ENCODE data around the gene MYBBP1A.

MYBBP1A gene

DNA sequence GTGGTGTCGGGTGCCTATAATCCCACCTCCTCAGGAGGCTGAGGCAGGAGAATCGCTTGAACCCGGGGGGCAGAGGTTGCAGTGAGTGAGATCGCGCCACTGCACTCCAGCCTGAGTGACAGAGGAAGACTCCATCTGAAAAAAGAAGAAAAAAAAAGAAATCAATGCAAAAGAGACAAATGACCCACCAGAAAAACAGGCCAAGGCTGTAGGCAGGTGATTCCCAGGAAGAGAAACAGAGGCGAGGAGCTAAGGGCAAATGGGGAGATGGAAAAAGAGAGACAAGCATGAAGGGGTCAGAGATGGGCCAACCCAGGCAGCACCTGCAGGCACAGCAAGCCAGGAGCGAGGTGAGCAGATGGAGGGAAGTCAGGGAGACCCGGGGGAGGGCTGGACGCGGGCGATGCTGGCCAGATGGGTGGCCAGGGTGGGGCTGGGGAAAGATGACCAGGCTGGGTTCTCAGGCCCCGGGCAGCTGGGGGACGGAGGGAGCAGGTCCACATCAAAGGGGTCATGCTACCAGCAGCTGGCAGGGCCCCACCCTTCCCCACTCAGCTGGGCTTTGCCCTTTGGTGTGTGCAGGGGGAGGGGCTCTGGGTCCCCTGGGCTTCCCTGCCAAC is 25.5 kb downstream of the MYBBP1A start:
- 0 out of 2 replicates have a peak, but pooled peaks cover 2% of the 10 kb centered on the region for H3K4me1 ChIP-seq (ENCODE audit: control insufficient read depth, insufficient read depth, low read length)
- DNase-seq (ENCODE audit: low read depth, low spot score) = no peak
- H3K27me3 ChIP-seq (ENCODE audit: control insufficient read depth, insufficient read depth, low read length) = no peaks in the 10 kb centered on the region; the same call in 1 of the 2 replicates
- H3K9me3 ChIP-seq (ENCODE audit: control insufficient read depth, insufficient read depth, low read length) = no peaks in the 10 kb centered on the region
- no peaks in the 10 kb centered on the region for H3K36me3 ChIP-seq (ENCODE audit: control insufficient read depth, insufficient read depth, low read length)
- no CpG with 5 or more reads among the region's 13 CpGs for WGBS (ENCODE audit: insufficient coverage, insufficient read length)
- H3K27ac ChIP-seq (ENCODE audit: low read length) = no peak overlapping the region
- H3K4me3 ChIP-seq (ENCODE audit: low read length) = no peak overlapping the region

DNA sequence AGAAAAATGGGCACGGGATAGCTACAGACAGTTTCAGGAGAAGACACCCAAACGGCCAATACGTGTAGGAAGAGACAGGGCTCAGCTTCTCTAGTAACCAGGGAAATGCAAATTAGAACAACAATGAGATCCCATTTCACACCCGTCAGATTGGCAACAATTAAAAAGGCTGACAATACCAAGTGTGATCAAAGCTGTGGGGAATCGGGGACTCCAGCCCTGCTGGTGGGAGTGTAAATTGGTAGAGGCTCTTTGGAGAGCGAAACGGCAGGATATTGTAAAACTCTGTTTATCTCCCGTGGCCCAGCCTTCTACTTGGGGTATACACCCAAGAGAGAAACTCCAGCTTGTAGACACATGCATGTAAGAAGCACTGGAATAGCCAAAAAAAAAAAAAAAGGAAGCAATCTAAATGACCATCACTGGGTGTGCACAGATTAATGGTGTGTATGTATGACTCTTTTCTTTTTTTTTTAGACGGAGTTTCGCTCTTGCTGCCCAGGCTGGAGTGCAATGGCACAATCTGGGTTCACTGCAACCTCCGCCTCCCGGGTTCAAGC is 27.5 kb downstream of the MYBBP1A start:
- H3K36me3 ChIP-seq (ENCODE audit: control insufficient read depth, insufficient read depth, low read length) = no peaks in the 10 kb centered on the region
- H3K4me3 ChIP-seq (ENCODE audit: low read length) = no peak overlapping the region
- no peaks in the 10 kb centered on the region for H3K4me1 ChIP-seq (ENCODE audit: control insufficient read depth, insufficient read depth, low read length)
- no peak for DNase-seq (ENCODE audit: low read depth, low spot score)
- H3K9me3 ChIP-seq (ENCODE audit: control insufficient read depth, insufficient read depth, low read length) = no peaks in the 10 kb centered on the region
- no peak overlapping the region for H3K27ac ChIP-seq (ENCODE audit: low read length)
- H3K27me3 ChIP-seq (ENCODE audit: control insufficient read depth, insufficient read depth, low read length) = no peaks in the 10 kb centered on the region; the same call in 1 of the 2 replicates
- WGBS (ENCODE audit: insufficient coverage, insufficient read length) = no CpG with 5 or more reads among the region's 12 CpGs

- no peaks in the 10 kb centered on the region for H3K4me1 ChIP-seq (ENCODE audit: control insufficient read depth, insufficient read depth, low read length)
- no peak overlapping the region for H3K27ac ChIP-seq (ENCODE audit: low read length)
- no peak for DNase-seq (ENCODE audit: low read depth, low spot score)
- WGBS (ENCODE audit: insufficient coverage, insufficient read length) = no CpG with 5 or more reads among the region's 1 CpG
- H3K27me3 ChIP-seq (ENCODE audit: control insufficient read depth, insufficient read depth, low read length) = no peaks in the 10 kb centered on the region; the same call in 1 of the 2 replicates
- no peaks in the 10 kb centered on the region for H3K9me3 ChIP-seq (ENCODE audit: control insufficient read depth, insufficient read depth, low read length)
- H3K4me3 ChIP-seq (ENCODE audit: low read length) = no peak overlapping the region
- no peaks in the 10 kb centered on the region for H3K36me3 ChIP-seq (ENCODE audit: control insufficient read depth, insufficient read depth, low read length)
Observed at GRCh38 chr17:4527134-4527533, 28.1 kb downstream of the MYBBP1A start.

- no peaks in the 10 kb centered on the region for H3K4me1 ChIP-seq (ENCODE audit: control insufficient read depth, insufficient read depth, low read length)
- no peaks in the 10 kb centered on the region for H3K9me3 ChIP-seq (ENCODE audit: control insufficient read depth, insufficient read depth, low read length)
- H3K27me3 ChIP-seq (ENCODE audit: control insufficient read depth, insufficient read depth, low read length) = no peaks in the 10 kb centered on the region; the same call in 1 of the 2 replicates
- no CpG with 5 or more reads among the region's 11 CpGs for WGBS (ENCODE audit: insufficient coverage, insufficient read length)
- H3K27ac ChIP-seq (ENCODE audit: low read length) = no peak overlapping the region
- H3K36me3 ChIP-seq (ENCODE audit: control insufficient read depth, insufficient read depth, low read length) = no peaks in the 10 kb centered on the region
- DNase-seq (ENCODE audit: low read depth, low spot score) = no peak
- H3K4me3 ChIP-seq (ENCODE audit: low read length) = no peak overlapping the region
Observed at GRCh38 chr17:4525691-4526397, 29.3 kb downstream of the MYBBP1A start.

DNA sequence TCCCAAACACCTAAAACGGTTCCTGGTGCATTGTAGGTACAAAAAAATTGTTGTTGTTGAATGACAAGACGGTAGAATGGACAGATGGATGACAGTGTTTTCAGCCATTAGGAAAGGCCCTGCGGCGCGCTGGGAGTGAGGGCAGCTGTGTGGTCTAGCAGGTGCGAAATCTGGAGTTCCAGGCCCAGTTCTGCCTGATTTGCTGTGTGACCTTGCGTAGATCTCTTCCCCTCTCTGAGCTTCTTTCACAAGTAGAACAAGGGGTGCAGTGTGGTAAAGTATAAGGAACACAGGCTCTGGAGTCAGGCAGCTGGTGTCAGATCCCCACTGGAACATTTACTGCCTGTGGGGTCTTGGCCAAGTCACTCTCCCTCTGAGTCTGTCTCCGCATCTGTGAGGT is 31.2 kb downstream of the MYBBP1A start:
- no peak overlapping the region for H3K4me3 ChIP-seq (ENCODE audit: low read length)
- no CpG with 5 or more reads among the region's 8 CpGs for WGBS (ENCODE audit: insufficient coverage, insufficient read length)
- H3K27ac ChIP-seq (ENCODE audit: low read length) = no peak overlapping the region
- DNase-seq (ENCODE audit: low read depth, low spot score) = no peak
- no peaks in the 10 kb centered on the region; the same call in 1 of the 2 replicates for H3K27me3 ChIP-seq (ENCODE audit: control insufficient read depth, insufficient read depth, low read length)
- no peaks in the 10 kb centered on the region for H3K9me3 ChIP-seq (ENCODE audit: control insufficient read depth, insufficient read depth, low read length)
- H3K4me1 ChIP-seq (ENCODE audit: control insufficient read depth, insufficient read depth, low read length) = no peaks in the 10 kb centered on the region
- H3K36me3 ChIP-seq (ENCODE audit: control insufficient read depth, insufficient read depth, low read length) = no peaks in the 10 kb centered on the region

GRCh38 chr17:4522661-4523060 is 32.5 kb downstream of the MYBBP1A start:
- no peak overlapping the region for H3K27ac ChIP-seq (ENCODE audit: low read length)
- no peak overlapping the region for H3K4me3 ChIP-seq (ENCODE audit: low read length)
- H3K9me3 ChIP-seq (ENCODE audit: control insufficient read depth, insufficient read depth, low read length) = no peaks in the 10 kb centered on the region
- H3K27me3 ChIP-seq (ENCODE audit: control insufficient read depth, insufficient read depth, low read length) = no peaks in the 10 kb centered on the region; the same call in 1 of the 2 replicates
- H3K36me3 ChIP-seq (ENCODE audit: control insufficient read depth, insufficient read depth, low read length) = no peaks in the 10 kb centered on the region
- WGBS (ENCODE audit: insufficient coverage, insufficient read length) = no CpG with 5 or more reads among the region's 6 CpGs
- DNase-seq (ENCODE audit: low read depth, low spot score) = no peak
- no peaks in the 10 kb centered on the region for H3K4me1 ChIP-seq (ENCODE audit: control insufficient read depth, insufficient read depth, low read length)

GRCh38 chr17:4520894-4521600 is 34.1 kb downstream of the MYBBP1A start:
- Histone ChIP-seq H3K9me3 (ENCODE audit: control insufficient read depth, insufficient read depth, low read length) (no peaks in the 10 kb centered on the region), H3K4me1 (ENCODE audit: control insufficient read depth, insufficient read depth, low read length) (no peaks in the 10 kb centered on the region), H3K27me3 (ENCODE audit: control insufficient read depth, insufficient read depth, low read length) (no peaks in the 10 kb centered on the region; the same call in 1 of the 2 replicates), H3K4me3 (ENCODE audit: low read length) (no peak overlapping the region), H3K36me3 (ENCODE audit: control insufficient read depth, insufficient read depth, low read length) (no peaks in the 10 kb centered on the region), H3K27ac (ENCODE audit: low read length) (no peak overlapping the region)
- DNase-seq (ENCODE audit: low read depth, low spot score) = no peak
- no CpG with 5 or more reads among the region's 8 CpGs for WGBS (ENCODE audit: insufficient coverage, insufficient read length)

DNA sequence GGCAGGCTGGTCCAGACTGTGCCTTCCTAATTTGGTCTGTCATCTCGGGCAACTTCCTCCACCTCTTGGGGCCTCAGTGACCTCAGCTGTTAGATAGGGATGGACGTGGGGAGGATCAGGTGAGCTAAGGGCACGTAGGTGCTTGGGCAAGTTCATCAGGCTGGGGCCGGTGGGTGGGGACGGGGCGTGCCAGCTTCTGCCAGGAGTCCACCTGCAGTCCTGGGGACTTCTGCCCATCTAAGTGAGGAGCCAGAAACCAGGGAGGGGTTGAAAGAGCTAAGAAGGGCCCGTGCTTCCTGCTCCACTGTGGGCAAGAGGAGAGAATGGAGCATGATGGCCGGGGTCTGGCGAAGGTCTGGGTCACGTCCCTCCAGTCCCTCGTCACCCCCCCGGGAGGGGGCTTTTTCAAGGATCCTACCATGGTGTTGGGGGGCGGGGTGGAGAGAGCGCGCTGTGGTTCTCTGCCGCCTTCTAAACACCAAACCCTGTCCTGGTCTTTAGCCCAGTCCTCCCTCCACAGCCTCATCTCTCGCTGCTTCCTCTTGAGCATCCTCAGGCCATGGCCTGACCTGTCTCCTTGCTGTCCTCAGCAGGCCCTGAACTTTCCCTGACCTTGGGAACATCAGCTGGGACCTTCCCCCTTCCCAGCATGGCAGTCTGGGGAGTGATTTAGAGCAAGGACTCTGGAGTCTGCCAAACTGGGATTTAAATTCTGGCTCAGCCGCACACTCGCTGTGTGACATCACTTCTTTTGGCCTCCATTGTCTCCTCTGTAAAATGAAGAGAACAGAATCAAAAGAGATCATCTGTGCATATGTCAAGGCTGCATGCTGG is 34.9 kb downstream of the MYBBP1A start:
- H3K36me3 ChIP-seq (ENCODE audit: control insufficient read depth, insufficient read depth, low read length) = no peaks in the 10 kb centered on the region
- DNase-seq (ENCODE audit: low read depth, low spot score) = no peak
- no peaks in the 10 kb centered on the region for H3K9me3 ChIP-seq (ENCODE audit: control insufficient read depth, insufficient read depth, low read length)
- no peak overlapping the region for H3K27ac ChIP-seq (ENCODE audit: low read length)
- no peaks in the 10 kb centered on the region for H3K27me3 ChIP-seq (ENCODE audit: control insufficient read depth, insufficient read depth, low read length)
- no CpG with 5 or more reads among the region's 19 CpGs for WGBS (ENCODE audit: insufficient coverage, insufficient read length)
- H3K4me1 ChIP-seq (ENCODE audit: control insufficient read depth, insufficient read depth, low read length) = no peaks in the 10 kb centered on the region
- no peak overlapping the region for H3K4me3 ChIP-seq (ENCODE audit: low read length)

GRCh38 chr17:4519361-4519788 is 35.8 kb downstream of the MYBBP1A start:
- H3K9me3 ChIP-seq (ENCODE audit: control insufficient read depth, insufficient read depth, low read length) = no peaks in the 10 kb centered on the region
- no peak overlapping the region for H3K4me3 ChIP-seq (ENCODE audit: low read length)
- no peaks in the 10 kb centered on the region for H3K36me3 ChIP-seq (ENCODE audit: control insufficient read depth, insufficient read depth, low read length)
- no CpG with 5 or more reads among the region's 14 CpGs for WGBS (ENCODE audit: insufficient coverage, insufficient read length)
- peaks cover 2% of the 10 kb centered on the region; the same call in 1 of the 2 replicates for H3K4me1 ChIP-seq (ENCODE audit: control insufficient read depth, insufficient read depth, low read length)
- no peak for DNase-seq (ENCODE audit: low read depth, low spot score)
- no peaks in the 10 kb centered on the region for H3K27me3 ChIP-seq (ENCODE audit: control insufficient read depth, insufficient read depth, low read length)
- no peak overlapping the region for H3K27ac ChIP-seq (ENCODE audit: low read length)

- H3K27ac ChIP-seq (ENCODE audit: low read length) = no peak overlapping the region
- H3K36me3 ChIP-seq (ENCODE audit: control insufficient read depth, insufficient read depth, low read length) = no peaks in the 10 kb centered on the region
- H3K4me3 ChIP-seq (ENCODE audit: low read length) = no peak overlapping the region
- no peaks in the 10 kb centered on the region for H3K9me3 ChIP-seq (ENCODE audit: control insufficient read depth, insufficient read depth, low read length)
- WGBS (ENCODE audit: insufficient coverage, insufficient read length) = no CpG with 5 or more reads among the region's 10 CpGs
- H3K27me3 ChIP-seq (ENCODE audit: control insufficient read depth, insufficient read depth, low read length) = no peaks in the 10 kb centered on the region
- DNase-seq (ENCODE audit: low read depth, low spot score) = no peak
- peaks cover 5% of the 10 kb centered on the region for H3K4me1 ChIP-seq (ENCODE audit: control insufficient read depth, insufficient read depth, low read length)
Observed at GRCh38 chr17:4518901-4519300, 36.3 kb downstream of the MYBBP1A start.
